Thoracic aorta (tissue), 2 donors: Measurements from ENCODE around the gene MAD1L1. TPM values are rescaled to one million over a fixed set of nuclear protein-coding genes. Genes with fewer than 3 reads are reported as not detected.

Experiments
- ATAC-seq: fragments of 150-250 bp; one replicate; pipeline ENCODE4 v1.8.0; 2017; ENCODE audit warnings: low read depth; ENCODE audit not compliant: insufficient number of reproducible peaks, low FRiP score
- DNase-seq: peaks from one replicate; pipeline ENCODE4 v3.0.0-alpha.2; 2020; ENCODE audit warnings: low spot score
- H3K27ac ChIP-seq, 2 donors: fragments of 200-600 bp; sonication (generic); 1 replicate in 1 of 2; 2 replicates in 1 of 2; pipeline ENCODE4 v1.5.1; 2016; ENCODE audit warnings: mild to moderate bottlenecking in 2 of 2, moderate library complexity in 2 of 2
- H3K27me3 ChIP-seq: fragments of 200-600 bp; sonication (generic); replicated peaks from 2 replicates; pipeline ENCODE4 v1.6.0; 2016; ENCODE audit warnings: mild to moderate bottlenecking; ENCODE audit not compliant: insufficient read depth
- H3K36me3 ChIP-seq: fragments of 200-600 bp; sonication (generic); one replicate; pipeline ENCODE4 v1.5.1; 2016
- H3K4me1 ChIP-seq, 2 donors: fragments of 200-600 bp; sonication (generic); 1 replicate in 1 of 2; 2 replicates in 1 of 2; pipeline versions ENCODE4 v1.5.1 to v1.6.0; 2016; ENCODE audit warnings: low read depth in 2 of 2, mild to moderate bottlenecking in 1 of 2; ENCODE audit not compliant: control insufficient read depth in 1 of 2
- H3K4me3 ChIP-seq: fragments of 200-600 bp; sonication (generic); 2 replicates; pipeline ENCODE4 v1.5.1; 2016; ENCODE audit warnings: mild to moderate bottlenecking
- H3K9me3 ChIP-seq: fragments of 200-600 bp; sonication (generic); 2 replicates; pipeline ENCODE4 v1.5.1; 2016
- CTCF ChIP-seq: fragments of 200-600 bp; sonication (generic); IDR thresholded peaks from one replicate; pipeline ENCODE4 v1.5.1; 2019; ENCODE audit warnings: antibody characterized with exemption
- total RNA-seq, 2 donors: library from RNA; depleted of rRNA; stranded (reverse); fragments of >200 nt; gene quantifications; one replicate each; pipeline versions ENCODE4 v1.1.0 to v1.2.3, GENCODE V29; 2016

MAD1L1 gene
- total RNA-seq, 2 donors from 2014 or later: 27.4 to 41.3 TPM

DNA sequence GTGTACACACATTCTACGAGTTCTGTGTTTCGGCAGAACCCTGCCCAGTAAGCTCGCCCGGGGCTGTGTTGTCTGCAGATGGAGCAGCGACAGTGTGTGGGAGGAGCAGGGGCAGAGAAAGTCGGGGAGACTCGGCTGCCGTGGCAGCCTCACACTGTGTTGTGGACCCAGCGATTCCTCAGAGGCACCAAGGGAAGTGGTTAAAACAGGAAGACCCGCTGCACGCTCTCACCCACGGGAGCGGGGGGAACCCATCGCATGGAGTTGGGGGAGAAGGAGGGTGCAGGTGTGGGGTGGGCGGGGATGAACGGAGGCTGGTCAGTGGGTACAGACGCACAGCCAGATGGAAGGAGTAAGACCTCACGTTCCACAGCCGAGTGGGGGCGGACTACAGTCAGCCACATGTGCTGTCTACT, 312.5 kb downstream of the MAD1L1 start:
- DNase-seq (no peak), ATAC-seq (no peak)
- Histone ChIP-seq H3K27ac (no peak overlapping the region), H3K36me3 (no peaks in the 10 kb centered on the region), H3K4me1 (no peaks in the 10 kb centered on the region), H3K27me3 (no peaks in the 10 kb centered on the region), H3K4me3 (peak overlapping the region; percentile 40), H3K9me3 (no peaks in the 10 kb centered on the region)
- TF ChIP-seq CTCF: no peak

DNA sequence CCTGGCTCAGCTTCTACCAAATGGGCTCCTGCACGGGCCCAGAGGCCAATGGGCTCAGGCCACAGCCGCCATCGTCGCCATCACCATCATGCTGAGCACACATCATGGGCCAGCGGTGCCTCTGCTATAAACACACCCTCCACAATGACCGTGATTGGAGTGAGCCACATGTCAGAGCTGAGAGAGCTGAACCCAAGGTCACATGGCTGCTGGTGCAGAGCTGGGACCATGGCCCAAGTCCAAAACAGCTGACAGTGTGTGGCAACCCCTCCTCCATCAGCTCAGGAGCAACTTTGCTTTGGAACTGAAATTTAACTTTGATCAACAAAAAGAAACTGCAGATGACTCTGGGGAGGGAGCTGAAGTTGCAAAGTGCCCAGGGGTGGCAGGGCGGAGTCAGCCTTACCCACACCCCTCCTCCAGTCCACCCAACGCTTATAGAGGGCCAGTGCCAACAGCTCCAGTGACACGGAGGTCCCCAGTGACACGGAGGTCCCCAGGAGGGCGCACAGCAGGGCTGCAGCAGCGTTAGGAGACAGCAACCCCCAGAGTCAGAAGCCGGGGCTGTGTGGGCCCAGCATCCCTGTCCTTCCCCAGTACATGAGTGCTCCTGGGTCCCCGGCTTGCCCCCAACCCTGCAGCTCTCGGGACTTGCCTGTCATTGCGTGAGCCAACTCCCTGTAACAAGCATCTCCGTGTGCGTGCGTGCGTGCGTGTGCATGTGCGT, 313.0 kb downstream of the MAD1L1 start:
- H3K36me3 ChIP-seq: no peaks in the 10 kb centered on the region
- ATAC-seq (no peak), DNase-seq (no peak)
- no peak for TF ChIP-seq CTCF
- H3K4me3 ChIP-seq: peak overlapping the region; percentile 40
- H3K9me3 ChIP-seq: no peaks in the 10 kb centered on the region
- H3K4me1 ChIP-seq: no peaks in the 10 kb centered on the region
- no peaks in the 10 kb centered on the region for H3K27me3 ChIP-seq
- no peak overlapping the region for H3K27ac ChIP-seq

DNA sequence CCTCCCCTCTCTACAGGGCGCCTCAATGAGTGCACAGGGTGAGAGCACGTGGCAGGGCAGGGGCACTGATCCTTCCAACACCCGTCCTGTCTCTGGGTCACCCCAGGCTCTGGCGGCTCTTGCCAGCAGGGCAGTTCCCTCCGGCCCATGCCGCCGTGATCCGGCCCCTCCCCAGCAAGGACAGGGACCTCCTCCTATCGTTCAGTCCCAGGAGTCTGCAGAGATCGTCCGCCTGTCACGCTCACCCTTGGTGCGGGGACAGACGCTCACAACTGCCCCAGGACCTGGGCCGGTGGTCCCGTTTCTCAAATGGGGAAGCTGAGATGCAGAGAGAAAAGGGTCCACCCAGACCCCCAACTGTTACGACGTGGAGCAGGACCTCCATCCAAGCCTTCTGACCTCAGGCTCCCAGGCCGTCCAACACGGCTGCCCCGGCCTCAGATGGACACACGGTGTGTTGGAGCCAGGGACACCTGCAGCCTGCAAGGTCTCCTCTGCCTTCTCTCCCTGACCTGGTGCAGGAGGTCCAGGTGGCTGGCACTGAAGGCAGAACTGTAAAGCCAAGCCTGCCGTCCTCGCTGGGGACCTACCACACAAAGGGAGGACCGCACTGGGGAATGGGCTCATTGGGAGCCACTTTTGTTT, 313.7 kb downstream of the MAD1L1 start:
- DNase-seq (no peak), ATAC-seq (no peak)
- TF ChIP-seq CTCF: no peak

DNA sequence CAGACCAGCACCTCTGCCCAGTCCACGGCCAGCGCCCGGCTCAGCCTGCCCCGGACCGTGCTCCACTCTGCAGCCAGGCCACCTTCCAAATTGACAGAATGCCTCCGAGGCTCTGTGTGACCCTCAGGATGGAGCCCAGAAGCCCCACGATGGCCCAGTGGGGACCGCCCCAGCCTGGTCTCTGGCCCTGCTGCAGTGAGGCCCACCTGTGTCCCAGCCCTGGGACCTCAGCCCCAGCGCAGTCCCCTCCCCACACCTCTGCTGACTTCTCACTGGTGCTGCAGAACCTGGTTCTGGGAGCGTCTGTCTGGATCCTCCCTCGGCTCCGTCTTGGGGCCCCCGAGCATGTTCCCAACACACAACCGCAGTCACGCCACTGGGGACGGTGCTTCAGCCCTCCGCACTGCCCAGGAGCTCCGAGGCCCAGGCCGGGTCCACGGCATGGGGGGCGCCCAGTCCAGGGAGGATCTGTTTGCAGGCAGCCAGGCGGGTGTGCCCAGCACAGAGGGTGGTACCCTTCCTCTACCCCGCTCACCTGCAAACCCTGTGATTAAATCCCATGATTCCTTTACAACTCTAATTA, 314.6 kb downstream of the MAD1L1 start:
- Histone ChIP-seq H3K27me3 (no peaks in the 10 kb centered on the region), H3K4me1 (peaks cover 0 to 4% of the 10 kb centered on the region in 2 donors), H3K36me3 (no peaks in the 10 kb centered on the region), H3K9me3 (no peaks in the 10 kb centered on the region), H3K4me3 (no peak overlapping the region), H3K27ac (no peak overlapping the region)
- no peak for TF ChIP-seq CTCF
- no peak for DNase-seq
- no peak for ATAC-seq

More for the DNA sequence above, 313.7 kb downstream of the MAD1L1 start:
- no peaks in the 10 kb centered on the region for H3K4me1 ChIP-seq
- no peaks in the 10 kb centered on the region for H3K9me3 ChIP-seq
- no peaks in the 10 kb centered on the region for H3K27me3 ChIP-seq
- H3K4me3 ChIP-seq: no peak overlapping the region
- H3K27ac ChIP-seq: no peak overlapping the region
- H3K36me3 ChIP-seq: no peaks in the 10 kb centered on the region
